ENCODE results near the gene NCOA7.
"Not testable (repeated sequence)": the region's sequence is repeated elsewhere in the genome, so short reads cannot be mapped to it uniquely, and the experiment has no call there.

NCOA7 gene

GRCh38 chr6:125962900-125963497, 172.2 kb downstream of the NCOA7 start:
- H3K4me3 Mint-ChIP-seq, result no peak overlapping the region
- H3K9me3 Mint-ChIP-seq, result no peaks in the 10 kb centered on the region
- H3K27me3 Mint-ChIP-seq, result no peaks in the 10 kb centered on the region
- no peaks in the 10 kb centered on the region for H3K4me1 Mint-ChIP-seq
- H3K27ac Mint-ChIP-seq, result no peak overlapping the region
- CTCF ChIA-PET, result interaction anchor here (1.3 kb wide), 1 partner anchor 11 kb away, joined by 3 read pairs; no protein-coding TSS in a partner anchor
- DNase-seq, result no peak
- H3K36me3 Mint-ChIP-seq, result peaks cover 7% of the 10 kb centered on the region

GRCh38 chr6:125963817-125964216, 173.1 kb downstream of the NCOA7 start:
- no peak overlapping the region for H3K4me3 Mint-ChIP-seq
- no peaks in the 10 kb centered on the region for H3K9me3 Mint-ChIP-seq
- H3K36me3 Mint-ChIP-seq, result peaks cover 10% of the 10 kb centered on the region
- H3K27ac Mint-ChIP-seq, result no peak overlapping the region
- DNase-seq, result no peak
- CTCF ChIA-PET, result interaction anchor here (0.8 to 2.4 kb wide), 2 partner anchors 7 to 10 kb away, joined by 3 to 11 read pairs; partner anchors contain the start of gene HINT3
- no peaks in the 10 kb centered on the region for H3K4me1 Mint-ChIP-seq
- H3K27me3 Mint-ChIP-seq, result no peaks in the 10 kb centered on the region

- H3K4me1 Mint-ChIP-seq, result no peaks in the 10 kb centered on the region
- no peak overlapping the region for H3K4me3 Mint-ChIP-seq
- peaks cover 18% of the 10 kb centered on the region for H3K36me3 Mint-ChIP-seq
- H3K27ac Mint-ChIP-seq, result no peak overlapping the region
- DNase-seq, result no peak
- CTCF ChIA-PET, result no interaction called here
- H3K9me3 Mint-ChIP-seq, result no peaks in the 10 kb centered on the region
- no peaks in the 10 kb centered on the region for H3K27me3 Mint-ChIP-seq
These were observed 175.8 kb downstream of the NCOA7 start for GRCh38 chr6:125966569-125966968.

- DNase-seq, result no peak
- peaks cover 22% of the 10 kb centered on the region for H3K36me3 Mint-ChIP-seq
- H3K4me1 Mint-ChIP-seq, result no peaks in the 10 kb centered on the region
- no peaks in the 10 kb centered on the region for H3K9me3 Mint-ChIP-seq
- H3K27ac Mint-ChIP-seq, result no peak overlapping the region
- no peak overlapping the region for H3K4me3 Mint-ChIP-seq
- H3K27me3 Mint-ChIP-seq, result no peaks in the 10 kb centered on the region
- CTCF ChIA-PET, result interaction anchor here (2.0 kb wide), 1 partner anchor 11 kb away, joined by 6 read pairs; no protein-coding TSS in a partner anchor
These were observed 177.7 kb downstream of the NCOA7 start for GRCh38 chr6:125968493-125968892.

- Mint-ChIP-seq H3K36me3 (peaks cover 30% of the 10 kb centered on the region), H3K4me3 (no peak overlapping the region), H3K4me1 (peaks cover 6% of the 10 kb centered on the region), H3K27me3 (no peaks in the 10 kb centered on the region), H3K9me3 (no peaks in the 10 kb centered on the region), H3K27ac (no peak overlapping the region)
- no peak for DNase-seq
- CTCF ChIA-PET, result interaction anchor here (0.7 to 1.8 kb wide), 5 partner anchors 15 to 660 kb away, joined by 3 to 8 read pairs (median 3); no protein-coding TSS in a partner anchor
These were observed 180.0 kb downstream of the NCOA7 start for GRCh38 chr6:125970760-125971159.

- CTCF ChIA-PET, result interaction anchor here (1.2 to 4.0 kb wide), 2 partner anchors 16 to 182 kb away, joined by 4 to 33 read pairs; partner anchors contain the start of genes HINT3 and NCOA7
These were observed 181.7 kb downstream of the NCOA7 start for GRCh38 chr6:125972478-125972877.

GRCh38 chr6:125974214-125974866, 183.6 kb downstream of the NCOA7 start:
- Mint-ChIP-seq H3K4me3 (no peak overlapping the region), H3K27ac (no peak overlapping the region), H3K36me3 (peaks cover 17% of the 10 kb centered on the region), H3K9me3 (no peaks in the 10 kb centered on the region), H3K4me1 (peaks cover 6% of the 10 kb centered on the region), H3K27me3 (no peaks in the 10 kb centered on the region)
- no peak for DNase-seq
- CTCF ChIA-PET, result interaction anchor here (0.6 to 4.0 kb wide), 25 partner anchors 10 to 664 kb away, joined by 3 to 33 read pairs (median 4); partner anchors contain the start of genes HINT3, NCOA7 and TRMT11

More at GRCh38 chr6:125972478-125972877, 181.7 kb downstream of the NCOA7 start:
- not testable (repeated sequence) for H3K27ac Mint-ChIP-seq, H3K9me3 Mint-ChIP-seq, H3K4me1 Mint-ChIP-seq, H3K4me3 Mint-ChIP-seq, H3K27me3 Mint-ChIP-seq, DNase-seq
- H3K36me3 Mint-ChIP-seq, result peaks cover 27% of the 10 kb centered on the region

- Mint-ChIP-seq H3K27ac (no peak overlapping the region), H3K27me3 (no peaks in the 10 kb centered on the region), H3K9me3 (no peaks in the 10 kb centered on the region), H3K36me3 (peaks cover 9% of the 10 kb centered on the region), H3K4me3 (no peak overlapping the region), H3K4me1 (peaks cover 6% of the 10 kb centered on the region)
- CTCF ChIA-PET, result interaction anchor here (0.6 kb wide), 1 partner anchor 12 kb away, joined by 3 read pairs; no protein-coding TSS in a partner anchor
- DNase-seq, result no peak
These were observed 188.3 kb downstream of the NCOA7 start for GRCh38 chr6:125979101-125979500.
